Esophagus muscularis mucosa (tissue), 4 donors: ENCODE results near the gene NYAP2. TPM values are rescaled to one million over a fixed set of nuclear protein-coding genes. Genes with fewer than 3 reads are reported as not detected.

Experiments used
- DNase-seq: peaks from one replicate; pipeline ENCODE4 v3.0.0-alpha.2; 2017; ENCODE audit errors: extremely low spot score
- H3K27ac ChIP-seq, 4 donors: fragments of 200-600 bp; sonication (generic); replicated peaks in 1 of 4; 1 replicate in 3 of 4; 2 replicates in 1 of 4; pipeline ENCODE4 v1.5.1; 2016 to 2019; ENCODE audit warnings: mild to moderate bottlenecking in 1 of 4
- H3K27me3 ChIP-seq, 4 donors: fragments of 200-600 bp; sonication (generic); one replicate each; pipeline versions ENCODE4 v1.5.1 to v1.6.0; 2016 to 2019
- H3K36me3 ChIP-seq, 4 donors: fragments of 200-600 bp; sonication (generic); one replicate each; pipeline ENCODE4 v1.5.1; 2016 to 2019
- H3K4me1 ChIP-seq, 4 donors: fragments of 200-600 bp; sonication (generic); one replicate each; pipeline ENCODE4 v1.5.1; 2016 to 2019
- H3K4me3 ChIP-seq, 4 donors: fragments of 200-600 bp; sonication (generic); 1 replicate in 2 of 4; 2 replicates in 2 of 4; pipeline ENCODE4 v1.5.1; 2016 to 2019; ENCODE audit warnings: mild to moderate bottlenecking in 4 of 4, moderate library complexity in 1 of 4
- H3K9me3 ChIP-seq, 4 donors: fragments of 200-600 bp; sonication (generic); 1 replicate in 3 of 4; 2 replicates in 1 of 4; pipeline ENCODE4 v1.5.1; 2016 to 2019
- CTCF ChIP-seq, 3 experiments: fragments of 200-600 bp in 2 of 3; fragments of 450-650 bp in 1 of 3; sonication (generic) in 2 of 3; IDR thresholded peaks; one replicate each; pipeline ENCODE4 v1.5.1; 2017 to 2019; ENCODE audit warnings: antibody characterized with exemption in 3 of 3, mild to moderate bottlenecking in 2 of 3, moderate library complexity in 1 of 3
- EP300 ChIP-seq: sonication (generic); formaldehyde crosslinking; IDR thresholded peaks from one replicate; pipeline ENCODE4 v1.6.1; 2017; ENCODE audit warnings: antibody characterized with exemption
- POLR2A ChIP-seq: fragments of 450-650 bp; IDR thresholded peaks from one replicate; pipeline ENCODE4 v1.6.1; 2017; ENCODE audit warnings: antibody characterized with exemption, moderate library complexity, mild to moderate bottlenecking, low read depth
- POLR2AphosphoS5 ChIP-seq, 2 donors: sonication (generic); formaldehyde crosslinking; IDR thresholded peaks; one replicate each; pipeline ENCODE4 v1.6.1; 2017; ENCODE audit warnings: antibody characterized with exemption in 2 of 2
- WGBS: methylation state at CpG from one replicate; pipeline ENCODE4 v1.1.5; 2018; 5-methylcytosine and 5-hydroxymethylcytosine counted together
- intact Hi-C: fragments of 100-400 bp; cut with DNase I; formaldehyde crosslinking; loops from one replicate; pipeline ENCODE4 v1.15.1; 2023
- total RNA-seq, 4 donors: library from RNA; depleted of rRNA; stranded (reverse); fragments of >200 nt; gene quantifications; one replicate each; pipeline versions ENCODE4 v1.1.0 to v1.2.1, GENCODE V29; 2016

Gene NYAP2
- total RNA-seq, 4 donors from 2014 or later, result under 0.01 to 0.26 (median 0.17) TPM; not detected in 1

GRCh38 chr2:225616372-225616771 is 216.9 kb downstream of the NYAP2 start:
- no peak for DNase-seq
- no peak overlapping the region for H3K27ac ChIP-seq
- no peak for TF ChIP-seq POLR2A
- no peak for TF ChIP-seq POLR2AphosphoS5 (IDR thresholded peaks at IDR 0.05)
- TF ChIP-seq CTCF (IDR thresholded peaks at IDR 0.05), result no peak
- TF ChIP-seq EP300, result no peak
- no peaks in the 10 kb centered on the region for H3K9me3 ChIP-seq
- H3K4me3 ChIP-seq, result no peak overlapping the region
- no peaks in the 10 kb centered on the region for H3K4me1 ChIP-seq
- no peaks in the 10 kb centered on the region for H3K27me3 ChIP-seq
- WGBS, result 77% methylated on average over 4 of the region's 4 CpGs
- intact Hi-C loops, result no loop called here
- H3K36me3 ChIP-seq, result no peaks in the 10 kb centered on the region

- H3K4me3 ChIP-seq, result no peak overlapping the region
- H3K36me3 ChIP-seq, result no peaks in the 10 kb centered on the region
- H3K4me1 ChIP-seq, result no peaks in the 10 kb centered on the region
- WGBS, result 83% methylated on average over 2 of the region's 2 CpGs
- no peaks in the 10 kb centered on the region for H3K27me3 ChIP-seq
- intact Hi-C loops, result no loop called here
- no peak overlapping the region for H3K27ac ChIP-seq
- TF ChIP-seq POLR2AphosphoS5 (IDR thresholded peaks at IDR 0.05) (no peak), CTCF (IDR thresholded peaks at IDR 0.05) (no peak), EP300 (no peak), POLR2A (no peak)
- DNase-seq, result no peak
- H3K9me3 ChIP-seq, result no peaks in the 10 kb centered on the region
Observed at GRCh38 chr2:225616848-225617247, 217.3 kb downstream of the NYAP2 start.

GRCh38 chr2:225620227-225620626 is 220.7 kb downstream of the NYAP2 start:
- H3K27ac ChIP-seq, result no peak overlapping the region
- no peaks in the 10 kb centered on the region for H3K4me1 ChIP-seq
- no peaks in the 10 kb centered on the region for H3K27me3 ChIP-seq
- intact Hi-C loops, result no loop called here
- TF ChIP-seq POLR2A, result no peak
- TF ChIP-seq CTCF (IDR thresholded peaks at IDR 0.05), result no peak
- TF ChIP-seq EP300, result no peak
- no peak for TF ChIP-seq POLR2AphosphoS5 (IDR thresholded peaks at IDR 0.05)
- H3K9me3 ChIP-seq, result no peaks in the 10 kb centered on the region
- no peak for DNase-seq
- 83% methylated on average over 21 of the region's 21 CpGs for WGBS
- H3K36me3 ChIP-seq, result no peaks in the 10 kb centered on the region
- no peak overlapping the region for H3K4me3 ChIP-seq

- Histone ChIP-seq H3K4me3 (no peak overlapping the region), H3K27ac (no peak overlapping the region), H3K27me3 (peaks cover 0 to 4% (median 0%) of the 10 kb centered on the region in 4 donors), H3K9me3 (no peaks in the 10 kb centered on the region), H3K36me3 (no peaks in the 10 kb centered on the region), H3K4me1 (no peaks in the 10 kb centered on the region)
- DNase-seq, result no peak
- intact Hi-C loops, result no loop called here
- 93% methylated on average over 4 of the region's 4 CpGs for WGBS
- TF ChIP-seq POLR2AphosphoS5 (IDR thresholded peaks at IDR 0.05) (no peak), POLR2A (no peak), EP300 (no peak), CTCF (IDR thresholded peaks at IDR 0.05) (no peak)
Observed at GRCh38 chr2:225630824-225631533, 231.5 kb downstream of the NYAP2 start.

GRCh38 chr2:225632351-225632750 is 232.8 kb downstream of the NYAP2 start:
- no peak for TF ChIP-seq EP300

More at GRCh38 chr2:225632351-225632750, 232.8 kb downstream of the NYAP2 start:
- H3K4me3 ChIP-seq, result no peak overlapping the region
- WGBS, result 84% methylated on average over 3 of the region's 3 CpGs
- no peak for DNase-seq
- peaks cover 0 to 4% (median 0%) of the 10 kb centered on the region in 4 donors for H3K27me3 ChIP-seq
- intact Hi-C loops, result no loop called here
- H3K36me3 ChIP-seq, result no peaks in the 10 kb centered on the region
- H3K27ac ChIP-seq, result no peak overlapping the region
- H3K4me1 ChIP-seq, result no peaks in the 10 kb centered on the region
- H3K9me3 ChIP-seq, result no peaks in the 10 kb centered on the region
